LNCaP clone FGC (cell line): Measurements from ENCODE around the gene GRIN2B.

Experiments used
- DNase-seq: peaks from one replicate; pipeline ENCODE4 v3.0.0-alpha.2; 2011; ENCODE audit warnings: low read depth
- H3K4me3 ChIP-seq: 2 replicates; pipeline ENCODE4 v1.5.1; 2011; ENCODE audit warnings: mild to moderate bottlenecking, low read depth, low read length, control low read depth
- CTCF ChIP-seq: IDR thresholded peaks from 2 replicates; pipeline ENCODE4 v1.5.1; 2012; ENCODE audit warnings: mild to moderate bottlenecking; ENCODE audit not compliant: control insufficient read depth, insufficient read depth; ENCODE audit errors: extremely low read depth

The GRIN2B gene

DNA sequence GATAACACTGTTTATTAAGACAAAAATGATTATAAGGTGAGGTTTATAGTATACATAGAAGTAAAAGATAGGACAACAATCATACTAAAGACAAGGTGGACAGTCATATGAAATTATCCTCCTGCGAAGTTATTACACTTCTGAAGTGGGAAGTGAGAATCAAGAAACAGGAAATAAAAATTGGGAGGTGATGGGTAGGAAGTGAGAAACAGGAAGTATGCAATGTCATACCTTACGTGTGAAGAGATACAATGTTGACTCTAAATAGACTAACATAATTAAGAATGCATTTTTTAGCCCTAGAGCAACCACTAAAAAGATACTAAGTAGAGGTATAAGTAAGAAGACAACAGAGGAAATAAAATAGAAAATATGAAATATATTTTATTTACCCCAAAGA is 43.7 kb downstream of the GRIN2B start:
- DNase-seq = no peak
- H3K4me3 ChIP-seq = no peak overlapping the region
- no peak for TF ChIP-seq CTCF

GRCh38 chr12:13935169-13935568 is 46.2 kb downstream of the GRIN2B start:
- TF ChIP-seq CTCF = no peak
- no peak for DNase-seq
- H3K4me3 ChIP-seq = no peak overlapping the region
